Fibroblast of mammary gland (primary cell): ENCODE results near the gene STH.
"Not testable (repeated sequence)": the region's sequence is repeated elsewhere in the genome, so short reads cannot be mapped to it uniquely, and the experiment has no call there.

Source experiments
- DNase-seq: peaks from one replicate; pipeline ENCODE4 v3.0.0-alpha.2; 2010; ENCODE audit warnings: low read depth
- H3K4me3 ChIP-seq: 2 replicates; pipeline ENCODE4 v1.5.1; 2011; ENCODE audit warnings: low read depth, mild to moderate bottlenecking, low read length, moderate library complexity; ENCODE audit not compliant: control insufficient read depth
- CTCF ChIP-seq: conservative IDR thresholded peaks from 2 replicates; pipeline ENCODE4 v1.5.1; 2011; ENCODE audit warnings: low read depth, low read length, inconsistent platforms; ENCODE audit not compliant: control insufficient read depth, insufficient read depth

The STH gene

GRCh38 chr17:45953561-45953960 is 45.5 kb upstream of the STH start:
- no peak overlapping the region for H3K4me3 ChIP-seq
- no peak for DNase-seq
- no peak for TF ChIP-seq CTCF

- no peak overlapping the region for H3K4me3 ChIP-seq
- no peak for DNase-seq
- TF ChIP-seq CTCF = no peak
Measured at GRCh38 chr17:45954914-45955313, 44.1 kb upstream of the STH start.

GRCh38 chr17:45955326-45955725 is 43.7 kb upstream of the STH start:
- no peak overlapping the region for H3K4me3 ChIP-seq
- no peak for DNase-seq
- TF ChIP-seq CTCF = no peak

GRCh38 chr17:45956090-45956489 is 43.0 kb upstream of the STH start:
- H3K4me3 ChIP-seq = no peak overlapping the region
- no peak for TF ChIP-seq CTCF
- no peak for DNase-seq

- not testable (repeated sequence) for DNase-seq, H3K4me3 ChIP-seq
Measured at GRCh38 chr17:45956746-45957145, 42.3 kb upstream of the STH start.

DNA sequence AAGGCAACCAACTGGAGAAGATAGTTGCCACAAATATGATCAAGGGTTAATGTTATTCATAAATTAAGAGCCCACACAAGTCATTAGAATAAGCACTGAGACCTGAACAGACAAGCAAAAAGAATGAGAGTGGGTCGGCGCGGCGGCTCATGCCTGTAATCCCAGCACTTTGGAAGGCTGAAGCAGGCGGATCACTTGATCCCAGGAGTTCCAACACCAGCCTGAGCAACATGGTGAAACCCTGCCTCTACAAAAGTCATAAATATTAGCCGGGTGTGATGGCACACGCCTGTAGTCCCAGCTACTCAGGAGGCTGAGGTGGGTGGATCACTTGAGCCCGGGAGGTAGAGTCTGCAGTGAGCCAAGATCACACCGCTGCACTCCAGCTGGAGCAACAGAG is 40.7 kb upstream of the STH start:
- DNase-seq = no peak
- no peak for TF ChIP-seq CTCF
- H3K4me3 ChIP-seq = no peak overlapping the region

DNA sequence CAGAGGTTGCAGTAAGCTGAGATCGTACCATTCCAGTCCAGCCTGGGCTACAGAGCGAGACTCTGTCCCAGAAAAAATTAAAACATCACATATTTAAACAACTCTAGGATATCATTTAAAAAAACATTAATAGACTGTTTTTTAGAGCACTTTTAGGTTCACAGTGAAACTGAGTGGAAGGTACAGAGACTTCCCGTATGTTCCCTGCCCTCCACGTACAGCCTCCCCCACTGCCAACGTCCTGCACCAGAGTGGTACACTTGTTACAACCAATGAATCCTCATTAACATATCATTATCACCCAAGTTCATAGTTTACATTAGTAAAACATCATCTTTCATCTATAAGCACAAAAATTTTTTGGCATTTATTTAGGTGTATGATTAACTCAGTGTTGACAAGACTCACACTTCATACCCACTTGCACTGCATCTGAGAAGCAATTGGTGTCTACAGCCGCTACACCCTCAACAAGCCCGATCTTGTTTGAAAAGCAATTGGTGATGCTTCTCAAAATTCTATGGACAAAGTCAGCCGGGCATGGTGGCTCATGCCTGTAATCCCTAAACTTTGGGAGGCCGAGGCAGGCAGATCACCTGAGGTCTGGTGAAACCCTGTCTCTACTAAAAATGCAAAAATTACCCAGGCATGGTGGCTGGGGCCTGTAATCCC is 39.9 kb upstream of the STH start:
- no peak for TF ChIP-seq CTCF
- no peak for DNase-seq
- H3K4me3 ChIP-seq = no peak overlapping the region

DNA sequence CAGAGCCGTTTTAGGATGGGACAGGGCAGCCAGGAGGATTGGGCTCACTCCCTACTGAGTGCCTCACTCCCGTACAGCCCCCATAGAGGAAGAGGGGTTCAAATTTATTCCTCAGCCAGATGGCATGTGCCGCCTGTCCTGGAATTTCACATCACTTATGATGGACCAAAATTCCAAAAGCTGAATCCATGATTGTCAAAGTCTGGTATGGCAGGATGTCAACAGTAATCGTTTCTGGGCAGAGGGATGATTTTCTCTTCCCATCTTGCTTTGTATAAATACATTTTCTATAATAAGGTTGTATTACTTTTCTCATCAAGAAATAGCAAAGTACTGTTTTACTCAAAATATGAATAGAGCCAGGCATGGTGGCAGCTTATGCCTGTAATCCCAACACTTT is 38.7 kb upstream of the STH start:
- DNase-seq = no peak
- no peak for TF ChIP-seq CTCF
- no peak overlapping the region for H3K4me3 ChIP-seq
